Measurements from ENCODE around the gene CUL3.

GRCh38 chr2:224523626-224524577, 61.3 kb downstream of the CUL3 start:
- TF ChIP-seq, protein P1, sequence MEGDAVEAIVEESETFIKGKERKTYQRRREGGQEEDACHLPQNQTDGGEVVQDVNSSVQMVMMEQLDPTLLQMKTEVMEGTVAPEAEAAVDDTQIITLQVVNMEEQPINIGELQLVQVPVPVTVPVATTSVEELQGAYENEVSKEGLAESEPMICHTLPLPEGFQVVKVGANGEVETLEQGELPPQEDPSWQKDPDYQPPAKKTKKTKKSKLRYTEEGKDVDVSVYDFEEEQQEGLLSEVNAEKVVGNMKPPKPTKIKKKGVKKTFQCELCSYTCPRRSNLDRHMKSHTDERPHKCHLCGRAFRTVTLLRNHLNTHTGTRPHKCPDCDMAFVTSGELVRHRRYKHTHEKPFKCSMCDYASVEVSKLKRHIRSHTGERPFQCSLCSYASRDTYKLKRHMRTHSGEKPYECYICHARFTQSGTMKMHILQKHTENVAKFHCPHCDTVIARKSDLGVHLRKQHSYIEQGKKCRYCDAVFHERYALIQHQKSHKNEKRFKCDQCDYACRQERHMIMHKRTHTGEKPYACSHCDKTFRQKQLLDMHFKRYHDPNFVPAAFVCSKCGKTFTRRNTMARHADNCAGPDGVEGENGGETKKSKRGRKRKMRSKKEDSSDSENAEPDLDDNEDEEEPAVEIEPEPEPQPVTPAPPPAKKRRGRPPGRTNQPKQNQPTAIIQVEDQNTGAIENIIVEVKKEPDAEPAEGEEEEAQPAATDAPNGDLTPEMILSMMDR (IDR thresholded peaks at IDR 0.05) = no peak
- TF ChIP-seq SIN3A (IDR thresholded peaks at IDR 0.05; ENCODE audit: borderline replicate concordance, insufficient read depth, low read depth, low read length) = no peak
- 0 out of 2 replicates have a peak, but pooled peaks have one; percentile 14 for TF ChIP-seq POLR2AphosphoS5 (IDR thresholded peaks at IDR 0.05; ENCODE audit: low read depth, low read length)
- TF ChIP-seq REST (IDR thresholded peaks at IDR 0.05; ENCODE audit: insufficient read depth in 1 of 2, low read depth in 2 of 2, low read length in 1 of 2) = no peak
- TF ChIP-seq TCF7L2 (IDR thresholded peaks at IDR 0.05; ENCODE audit: low read depth, low read length) = no peak
